Endothelial cell of umbilical vein (primary cell): ENCODE data around the gene ALDOA. TPM values are rescaled to one million over a fixed set of nuclear protein-coding genes. Genes with fewer than 3 reads are reported as not detected.

Experiments used
- BruUV-seq: library from RNA; stranded (reverse); fragments of 400-500 nt; replicated peaks from 2 replicates; lab custom pipeline; 2021; lab: Mats Ljungman, UMichigan
- CTCF ChIA-PET: fragments of 300-600, 350-600 bp; sonication (Branson Sonifier 250); formaldehyde crosslinking; loops from one replicate; lab custom pipeline; 2021; ENCODE audit warnings: antibody characterized with exemption, inconsistent platforms; lab: Charles Lee
- POLR2A ChIA-PET: fragments of 300-600, 350-600 bp; sonication (Branson Sonifier 250); formaldehyde crosslinking; loops from one replicate; lab custom pipeline; 2021; ENCODE audit warnings: antibody characterized with exemption, inconsistent platforms; lab: Charles Lee
- DNase-seq: peaks from one replicate; pipeline ENCODE4 v3.0.0-alpha.2; 2011; ENCODE audit warnings: low read depth, low spot score
- FAIRE-seq: peaks from 2 replicates; lab custom pipeline; 2011; peaks lifted over from hg19 to GRCh38; lab: Jason Lieb, UNC
- H2AFZ ChIP-seq: 2 replicates; pipeline ENCODE4 v1.6.0; 2012; ENCODE audit warnings: low read depth, low read length, control low read depth, inconsistent platforms
- H3K27ac ChIP-seq: 2 replicates; pipeline ENCODE4 v1.5.1; 2011; ENCODE audit warnings: low read depth, mild to moderate bottlenecking, control low read depth, low read length, moderate library complexity; ENCODE audit not compliant: insufficient read depth
- H3K27me3 ChIP-seq, 2 experiments: 2 replicates each; pipeline versions ENCODE4 v1.6.0 to v1.6.1; 2011; ENCODE audit warnings: low read length in 2 of 2, mixed read lengths in 1 of 2; ENCODE audit not compliant: control insufficient read depth in 2 of 2, insufficient read depth in 2 of 2
- H3K36me3 ChIP-seq, 2 experiments: 2 replicates in 1 of 2; 3 replicates in 1 of 2; pipeline ENCODE4 v1.5.1; 2011; ENCODE audit warnings: low read length in 2 of 2, mild to moderate bottlenecking in 1 of 2, moderate library complexity in 1 of 2; ENCODE audit not compliant: control insufficient read depth in 2 of 2, insufficient read depth in 2 of 2; ENCODE audit errors: extremely low read depth in 1 of 2
- H3K4me1 ChIP-seq: 3 replicates; pipeline ENCODE4 v1.5.1; 2011; ENCODE audit warnings: mild to moderate bottlenecking, low read length; ENCODE audit not compliant: control insufficient read depth, insufficient read depth; ENCODE audit errors: extremely low read depth
- H3K4me2 ChIP-seq: 2 replicates; pipeline ENCODE4 v1.6.1; 2011; ENCODE audit warnings: low read length, control low read depth, mixed read lengths; ENCODE audit not compliant: insufficient read depth
- H3K4me3 ChIP-seq, 3 experiments: fragments of 200-600 bp in 1 of 3; sonication (generic), shearing (Covaris generic) in 1 of 3; replicated peaks in 1 of 3; 2 replicates each; pipeline ENCODE4 v1.5.1; 2011 to 2016; ENCODE audit warnings: control low read depth in 3 of 3, low read length in 3 of 3, mild to moderate bottlenecking in 2 of 3, inconsistent platforms in 1 of 3, low read depth in 1 of 3, moderate library complexity in 1 of 3; ENCODE audit not compliant: insufficient read depth in 1 of 3
- H3K79me2 ChIP-seq: 2 replicates; pipeline ENCODE4 v1.6.0; 2012; ENCODE audit warnings: low read length, inconsistent platforms; ENCODE audit not compliant: control insufficient read depth, insufficient read depth
- H3K9ac ChIP-seq: replicated peaks from 2 replicates; pipeline ENCODE3; 2011; ENCODE audit warnings: low read length, control low read depth; ENCODE audit not compliant: insufficient read depth; ENCODE audit errors: extremely low read depth
- H3K9me1 ChIP-seq: replicated peaks from 3 replicates; pipeline ENCODE4 v1.6.0; 2011; ENCODE audit warnings: mild to moderate bottlenecking, low read length; ENCODE audit not compliant: control insufficient read depth, insufficient read depth; ENCODE audit errors: extremely low read depth
- H3K9me3 ChIP-seq: replicated peaks from 2 replicates; pipeline ENCODE4 v1.5.1; 2012; ENCODE audit warnings: low read length, inconsistent platforms; ENCODE audit not compliant: control insufficient read depth, insufficient read depth
- H4K20me1 ChIP-seq: replicated peaks from 2 replicates; pipeline ENCODE3; 2011; ENCODE audit warnings: mild to moderate bottlenecking, low read length; ENCODE audit not compliant: control insufficient read depth, insufficient read depth; ENCODE audit errors: extremely low read depth
- EZH2 ChIP-seq: IDR thresholded peaks from 2 replicates; pipeline ENCODE4 v1.6.1; 2012; ENCODE audit warnings: borderline replicate concordance, low read depth, mild to moderate bottlenecking, moderate library complexity, low read length, inconsistent platforms; ENCODE audit not compliant: severe bottlenecking
- FOS ChIP-seq: IDR thresholded peaks from 2 replicates; pipeline ENCODE4 v1.6.1; 2011; ENCODE audit warnings: mild to moderate bottlenecking, low read length, moderate library complexity, borderline replicate concordance; ENCODE audit not compliant: insufficient read depth
- GATA2 ChIP-seq: IDR thresholded peaks from 2 replicates; pipeline ENCODE4 v1.7.0; 2011; ENCODE audit warnings: low read depth, mild to moderate bottlenecking, moderate library complexity, mixed read lengths, low read length; ENCODE audit not compliant: insufficient read length, insufficient read depth
- JUN ChIP-seq: IDR thresholded peaks from 2 replicates; pipeline ENCODE4 v1.6.1; 2011; ENCODE audit warnings: borderline replicate concordance, low read depth; ENCODE audit not compliant: insufficient read length, insufficient read depth
- MYC ChIP-seq: IDR thresholded peaks from one replicate; pipeline ENCODE4 v1.6.1; 2011; ENCODE audit warnings: mild to moderate bottlenecking, low read depth, low read length
- POLR2A ChIP-seq: IDR thresholded peaks from 2 replicates; pipeline ENCODE4 v1.6.1; 2012; ENCODE audit warnings: low read depth, mild to moderate bottlenecking, control low read depth, low read length
- POLR2AphosphoS5 ChIP-seq: IDR thresholded peaks from 2 replicates; pipeline ENCODE4 v1.6.1; 2012; ENCODE audit warnings: low read depth, mild to moderate bottlenecking, control low read depth, low read length, moderate library complexity; ENCODE audit not compliant: insufficient read depth
- dilution Hi-C: fragments of 300-500 bp; cut with MboI; formaldehyde crosslinking; loops from one replicate; pipeline ENCODE4 v1.15.0; 2019; ENCODE audit warnings: low sequenced_read_pairs; ENCODE audit not compliant: extremely low pct_ligation_motif_present
- intact Hi-C: fragments of 100-400 bp; cut with micrococcal nuclease; formaldehyde crosslinking; loops from one replicate; pipeline ENCODE4 v1.10.0; 2022
- polyA plus RNA-seq, 4 experiments: library from polyadenylated mRNA; depleted of rRNA in 3 of 4; stranded (reverse) in 3 of 4; unstranded in 1 of 4; fragments of >200 nt; gene quantifications; 2 replicates each; pipeline versions ENCODE4 v1.2.1 to v1.2.3, GENCODE V29; 2011 to 2012; ENCODE audit warnings: missing spikeins in 1 of 4
- total RNA-seq: library from RNA; stranded (reverse); gene quantifications from 2 replicates; pipeline ENCODE4 v1.2.3, GENCODE V29; 2021
- TF ChIP-seq, protein P1 (sequence below): IDR thresholded peaks from 2 replicates; pipeline ENCODE4 v1.6.1; 2011; ENCODE audit not compliant: insufficient read depth, insufficient read length
- TF ChIP-seq, protein P2 (sequence below), 2 donors: IDR thresholded peaks; 1 replicate in 1 of 2; 2 replicates in 1 of 2; pipeline ENCODE4 v1.5.1; 2011; ENCODE audit warnings: low read length in 2 of 2, mild to moderate bottlenecking in 2 of 2, moderate library complexity in 2 of 2, control low read depth in 1 of 2, inconsistent platforms in 1 of 2, low read depth in 1 of 2; ENCODE audit not compliant: insufficient read depth in 1 of 2; ENCODE audit errors: extremely low read depth in 1 of 2

The ALDOA gene
- total and polyA plus RNA-seq, 2 donors (not counting 3 experiments of a cell fraction or from before 2014, with no cell fraction given) = 871 to 1,114 TPM

DNA sequence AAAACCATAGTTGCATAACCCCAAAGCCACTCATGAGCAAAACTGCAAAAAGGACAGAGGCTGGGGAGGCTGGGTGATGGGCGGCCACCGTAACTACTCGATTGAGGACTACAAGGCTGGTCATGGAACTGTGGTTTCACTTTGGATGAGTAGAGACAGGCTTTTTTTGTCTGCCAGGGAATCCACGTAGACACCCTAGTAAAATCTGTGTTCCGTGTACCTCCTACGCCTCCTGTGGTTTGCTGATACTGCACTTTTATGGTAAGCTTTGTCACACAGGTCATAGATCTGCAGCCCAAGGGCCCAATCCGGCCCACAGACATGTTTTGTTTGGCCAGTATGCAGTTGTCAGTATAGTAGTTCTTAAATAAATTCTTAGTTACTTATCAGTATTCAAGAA is 32.3 kb upstream of the ALDOA start:
- TF ChIP-seq, protein P1, sequence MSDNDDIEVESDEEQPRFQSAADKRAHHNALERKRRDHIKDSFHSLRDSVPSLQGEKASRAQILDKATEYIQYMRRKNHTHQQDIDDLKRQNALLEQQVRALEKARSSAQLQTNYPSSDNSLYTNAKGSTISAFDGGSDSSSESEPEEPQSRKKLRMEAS = no peak
- TF ChIP-seq POLR2A = no peak
- no peak for TF ChIP-seq FOS
- no peak for TF ChIP-seq POLR2AphosphoS5
- TF ChIP-seq, protein P2, sequence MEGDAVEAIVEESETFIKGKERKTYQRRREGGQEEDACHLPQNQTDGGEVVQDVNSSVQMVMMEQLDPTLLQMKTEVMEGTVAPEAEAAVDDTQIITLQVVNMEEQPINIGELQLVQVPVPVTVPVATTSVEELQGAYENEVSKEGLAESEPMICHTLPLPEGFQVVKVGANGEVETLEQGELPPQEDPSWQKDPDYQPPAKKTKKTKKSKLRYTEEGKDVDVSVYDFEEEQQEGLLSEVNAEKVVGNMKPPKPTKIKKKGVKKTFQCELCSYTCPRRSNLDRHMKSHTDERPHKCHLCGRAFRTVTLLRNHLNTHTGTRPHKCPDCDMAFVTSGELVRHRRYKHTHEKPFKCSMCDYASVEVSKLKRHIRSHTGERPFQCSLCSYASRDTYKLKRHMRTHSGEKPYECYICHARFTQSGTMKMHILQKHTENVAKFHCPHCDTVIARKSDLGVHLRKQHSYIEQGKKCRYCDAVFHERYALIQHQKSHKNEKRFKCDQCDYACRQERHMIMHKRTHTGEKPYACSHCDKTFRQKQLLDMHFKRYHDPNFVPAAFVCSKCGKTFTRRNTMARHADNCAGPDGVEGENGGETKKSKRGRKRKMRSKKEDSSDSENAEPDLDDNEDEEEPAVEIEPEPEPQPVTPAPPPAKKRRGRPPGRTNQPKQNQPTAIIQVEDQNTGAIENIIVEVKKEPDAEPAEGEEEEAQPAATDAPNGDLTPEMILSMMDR (IDR thresholded peaks at IDR 0.05; ENCODE audit: extremely low read depth in 1 of 2, insufficient read depth in 1 of 2, low read depth in 1 of 2, low read length in 2 of 2) = no peak
- no peak for TF ChIP-seq JUN
- TF ChIP-seq EZH2 = no peak
- no peak for TF ChIP-seq MYC
- no peak for TF ChIP-seq GATA2
- no peak overlapping the region for H3K27ac ChIP-seq
- no peak for DNase-seq
- intact Hi-C loops = loop anchor here (2.0 kb wide), 1 partner anchor 22 kb away; no protein-coding TSS in a partner anchor
- H4K20me1 ChIP-seq = no peaks in the 10 kb centered on the region
- dilution Hi-C loops = no loop called here
- no peak for FAIRE-seq
- no peak overlapping the region for H2AFZ ChIP-seq
- H3K4me3 ChIP-seq = no peak overlapping the region
- no peak overlapping the region for H3K4me2 ChIP-seq
- no TSS peak for BruUV-seq
- H3K4me1 ChIP-seq = no peaks in the 10 kb centered on the region
- H3K27me3 ChIP-seq = peaks cover 19 to 20% of the 10 kb centered on the region in 2 experiments
- no peaks in the 10 kb centered on the region for H3K36me3 ChIP-seq
- no peak overlapping the region for H3K9ac ChIP-seq
- POLR2A ChIA-PET = no interaction called here
- CTCF ChIA-PET = interaction anchor here (0.8 to 3.1 kb wide), 10 partner anchors 10 to 344 kb away, joined by 3 to 33 read pairs (median 6); partner anchors contain the start of genes PAGR1 and TMEM219
- no peaks in the 10 kb centered on the region for H3K79me2 ChIP-seq
- H3K9me3 ChIP-seq = no peaks in the 10 kb centered on the region
- no peaks in the 10 kb centered on the region for H3K9me1 ChIP-seq
